ENCODE data around the gene CDKL2. TPM values are rescaled to one million over a fixed set of nuclear protein-coding genes. Genes with fewer than 3 reads are reported as not detected.

The CDKL2 gene
- total and polyA plus RNA-seq, 3 donors from 2014 or later, result 11.3 to 41.0 (median 11.9) TPM

GRCh38 chr4:75566911-75567310 is 63.4 kb downstream of the CDKL2 start:
- Histone ChIP-seq H3K36me3 (ENCODE audit: low read depth, missing control alignments) (no peaks in the 10 kb centered on the region), H3K4me3 (no peak overlapping the region), H3K27ac (no peak overlapping the region), H3K4me1 (no peaks in the 10 kb centered on the region), H3K9me3 (no peaks in the 10 kb centered on the region), H3K27me3 (no peaks in the 10 kb centered on the region)
- 77 to 78% methylated on average over 1 of the region's 1 CpG for WGBS, 2 donors
- TF ChIP-seq POLR2A (IDR thresholded peaks at IDR 0.05) (no peak), CTCF (IDR thresholded peaks at IDR 0.05) (no peak)
- intact Hi-C loops (cut with DNase I; ENCODE audit: low total_unique reads), result no loop called here
- DNase-seq, result no peak

GRCh38 chr4:75565481-75565880 is 64.8 kb downstream of the CDKL2 start:
- intact Hi-C loops (cut with DNase I; ENCODE audit: low total_unique reads), result no loop called here
- no peak for DNase-seq
- Histone ChIP-seq H3K27ac (no peak overlapping the region), H3K4me1 (no peaks in the 10 kb centered on the region), H3K36me3 (ENCODE audit: low read depth, missing control alignments) (no peaks in the 10 kb centered on the region), H3K4me3 (no peak overlapping the region), H3K9me3 (no peaks in the 10 kb centered on the region), H3K27me3 (no peaks in the 10 kb centered on the region)
- no peak for TF ChIP-seq POLR2A (IDR thresholded peaks at IDR 0.05)
- no peak for TF ChIP-seq CTCF (IDR thresholded peaks at IDR 0.05)

GRCh38 chr4:75564023-75564422 is 66.3 kb downstream of the CDKL2 start:
- no peak overlapping the region for H3K4me3 ChIP-seq
- no peaks in the 10 kb centered on the region for H3K9me3 ChIP-seq
- no peaks in the 10 kb centered on the region for H3K36me3 ChIP-seq (ENCODE audit: low read depth, missing control alignments)
- H3K27me3 ChIP-seq, result no peaks in the 10 kb centered on the region
- H3K27ac ChIP-seq, result no peak overlapping the region
- DNase-seq, result no peak
- intact Hi-C loops (cut with DNase I; ENCODE audit: low total_unique reads), result no loop called here
- H3K4me1 ChIP-seq, result no peaks in the 10 kb centered on the region
- TF ChIP-seq CTCF (IDR thresholded peaks at IDR 0.05) (no peak), POLR2A (IDR thresholded peaks at IDR 0.05) (no peak)
- 76 to 85% methylated on average over 11 of the region's 11 CpGs for WGBS, 2 donors

- WGBS, 2 donors, result 44 to 65% methylated on average over 8 of the region's 8 CpGs
- no peak for TF ChIP-seq POLR2A (IDR thresholded peaks at IDR 0.05)
- TF ChIP-seq CTCF (IDR thresholded peaks at IDR 0.05), result no peak
- Histone ChIP-seq H3K9me3 (no peaks in the 10 kb centered on the region), H3K27ac (no peak overlapping the region), H3K36me3 (ENCODE audit: low read depth, missing control alignments) (no peaks in the 10 kb centered on the region), H3K4me1 (no peaks in the 10 kb centered on the region), H3K27me3 (no peaks in the 10 kb centered on the region), H3K4me3 (no peak overlapping the region)
- intact Hi-C loops (cut with DNase I; ENCODE audit: low total_unique reads), result no loop called here
- peak; percentile 22 for DNase-seq
Measured at GRCh38 chr4:75561789-75562188, 68.5 kb downstream of the CDKL2 start.

GRCh38 chr4:75557696-75558095 is 72.6 kb downstream of the CDKL2 start:
- Histone ChIP-seq H3K9me3 (no peaks in the 10 kb centered on the region), H3K4me3 (no peak overlapping the region), H3K27me3 (no peaks in the 10 kb centered on the region), H3K27ac (no peak overlapping the region), H3K36me3 (ENCODE audit: low read depth, missing control alignments) (no peaks in the 10 kb centered on the region), H3K4me1 (no peaks in the 10 kb centered on the region)
- TF ChIP-seq CTCF (IDR thresholded peaks at IDR 0.05) (no peak), POLR2A (IDR thresholded peaks at IDR 0.05) (no peak)
- DNase-seq, result no peak
- intact Hi-C loops (cut with DNase I; ENCODE audit: low total_unique reads), result no loop called here
- WGBS, 2 donors, result 79 to 81% methylated on average over 8 of the region's 8 CpGs

Measured in testis (tissue), 3 donors.